T-helper 1 cell treated with Interleukin-12 subunit alpha and Interleukin-12 subunit beta and Interleukin-4 antibody, amounts not matched to agents 30 ng/mL and 1 ng/mL, for 36 hours (primary cell): ENCODE data around the gene HS3ST2. TPM values are rescaled to one million over a fixed set of nuclear protein-coding genes. Genes with fewer than 3 reads are reported as not detected.

Experiments
- intact Hi-C: fragments of 100-400 bp; cut with micrococcal nuclease; formaldehyde crosslinking; loops from one replicate; pipeline ENCODE4 v1.15.1; 2024
- total RNA-seq: library from RNA; stranded (reverse); gene quantifications from 2 replicates; pipeline ENCODE4 v1.2.3, GENCODE V29; 2022

HS3ST2 gene
- total RNA-seq = not detected in 2 replicates

GRCh38 chr16:22813948-22814710, at the start of gene HS3ST2:
TSS of gene HS3ST2 (plus strand) at chr16:22814162. CDS start at chr16:22814611, 449 bp downstream.
- intact Hi-C loops = no loop called here

- intact Hi-C loops = no loop called here
These were observed 49.2 kb upstream of the HS3ST2 start for GRCh38 chr16:22764662-22765327.

DNA sequence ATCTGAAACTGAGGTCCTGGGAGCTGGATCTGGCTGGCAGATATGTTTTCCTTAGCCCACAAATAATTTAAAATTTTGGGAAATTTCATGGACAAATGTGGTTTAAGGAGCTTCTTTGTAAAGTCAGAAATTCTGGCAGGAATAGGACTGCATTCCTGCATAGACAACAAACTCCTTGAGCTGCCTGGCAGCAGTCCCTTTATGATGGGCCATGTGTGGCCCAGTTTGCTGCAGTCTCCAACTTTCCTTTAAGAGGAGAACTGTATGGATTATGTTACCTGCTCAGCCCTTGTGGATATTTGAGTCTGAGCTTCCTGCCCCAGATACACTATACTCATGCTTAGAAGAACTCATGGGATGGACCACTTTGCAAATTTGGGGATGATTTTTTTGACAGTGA, 48.5 kb upstream of the HS3ST2 start:
- intact Hi-C loops = no loop called here

- intact Hi-C loops = no loop called here
These were observed 43.1 kb upstream of the HS3ST2 start for GRCh38 chr16:22770866-22771265.

- intact Hi-C loops = no loop called here
These were observed 42.4 kb upstream of the HS3ST2 start for GRCh38 chr16:22771551-22771950.

DNA sequence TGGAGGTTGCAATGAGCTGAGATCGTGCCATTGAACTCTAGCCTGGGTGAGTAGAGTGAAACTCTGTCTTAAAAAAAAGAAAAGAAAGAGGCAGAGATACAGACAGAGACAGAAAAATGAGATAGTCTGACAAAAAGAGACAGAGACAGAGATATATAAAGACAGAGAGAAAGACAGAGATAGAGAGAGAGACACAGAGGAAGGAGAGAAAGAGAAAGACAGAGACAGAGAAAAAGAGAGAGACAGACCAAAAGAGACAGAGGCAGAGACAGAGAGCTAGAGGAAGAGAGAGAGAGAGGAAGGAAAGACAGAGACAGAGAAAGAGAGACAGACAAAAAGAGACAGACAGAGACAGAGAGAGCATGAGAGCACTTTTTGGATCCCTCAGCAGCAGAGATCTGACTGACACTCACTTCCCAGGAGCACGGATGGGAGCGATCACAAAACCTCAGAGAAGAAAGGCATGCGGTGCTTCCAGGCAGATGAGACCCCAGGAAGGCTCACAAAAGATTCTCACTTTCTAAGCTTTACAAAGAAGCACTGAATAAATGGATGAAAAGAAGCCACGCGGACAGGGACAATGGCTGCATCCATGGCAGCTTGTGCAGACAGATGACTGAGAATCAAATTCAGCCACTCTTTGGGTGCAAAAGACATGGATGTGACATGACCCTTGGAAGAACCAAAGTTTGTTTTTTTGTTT, 38.6 kb upstream of the HS3ST2 start:
- intact Hi-C loops = no loop called here

GRCh38 chr16:22781480-22781879, 32.5 kb upstream of the HS3ST2 start:
- intact Hi-C loops = no loop called here

GRCh38 chr16:22782314-22782713, 31.6 kb upstream of the HS3ST2 start:
- intact Hi-C loops = no loop called here

DNA sequence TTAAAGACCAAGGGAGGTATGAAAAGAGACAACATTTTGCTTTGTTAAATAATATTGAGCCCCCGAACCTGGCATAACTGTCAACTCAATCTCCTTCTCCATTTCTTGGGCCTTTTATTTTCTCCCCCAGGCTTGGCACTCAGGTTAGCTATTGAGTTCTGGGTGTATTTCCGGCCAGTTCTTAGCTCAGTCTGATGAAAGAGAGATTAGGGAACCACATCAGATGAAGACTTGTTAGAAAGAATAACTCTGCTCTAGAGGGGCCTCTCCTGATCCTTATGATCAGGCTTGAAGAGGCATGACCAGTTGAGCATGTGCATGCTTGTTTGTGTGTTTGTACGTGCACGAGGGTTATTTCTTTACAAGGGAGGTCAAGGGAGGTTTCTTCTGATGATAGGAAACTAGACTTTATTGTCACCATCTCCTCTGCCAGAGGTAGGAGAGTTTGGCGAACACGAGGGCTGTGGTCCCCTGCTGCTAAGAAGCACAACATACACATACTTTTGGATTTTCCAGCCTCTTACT, 29.2 kb upstream of the HS3ST2 start:
- intact Hi-C loops = no loop called here

DNA sequence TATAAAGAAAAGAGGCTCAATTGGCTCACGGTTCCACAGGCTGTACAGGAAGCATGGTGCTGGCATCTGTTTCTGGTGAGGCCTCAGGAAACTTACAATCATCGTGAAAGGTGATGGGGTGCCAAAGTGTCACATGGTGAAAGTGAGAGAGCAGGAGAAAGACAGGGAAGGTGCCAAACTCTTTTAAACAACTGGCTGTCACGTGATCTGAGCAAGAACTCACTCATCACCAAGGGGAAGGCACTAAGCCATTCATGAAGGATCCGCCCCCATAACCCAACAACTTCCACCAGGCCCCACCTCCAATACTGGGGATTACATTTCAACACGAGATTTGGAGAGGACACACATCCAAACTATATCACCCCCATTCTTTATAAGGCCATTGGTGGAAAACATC, 28.4 kb upstream of the HS3ST2 start:
- intact Hi-C loops = no loop called here

GRCh38 chr16:22786284-22786683, 27.7 kb upstream of the HS3ST2 start:
- intact Hi-C loops = no loop called here

GRCh38 chr16:22786691-22787090, 27.3 kb upstream of the HS3ST2 start:
- intact Hi-C loops = no loop called here

- intact Hi-C loops = no loop called here
These were observed 26.3 kb upstream of the HS3ST2 start for GRCh38 chr16:22787466-22788192.

DNA sequence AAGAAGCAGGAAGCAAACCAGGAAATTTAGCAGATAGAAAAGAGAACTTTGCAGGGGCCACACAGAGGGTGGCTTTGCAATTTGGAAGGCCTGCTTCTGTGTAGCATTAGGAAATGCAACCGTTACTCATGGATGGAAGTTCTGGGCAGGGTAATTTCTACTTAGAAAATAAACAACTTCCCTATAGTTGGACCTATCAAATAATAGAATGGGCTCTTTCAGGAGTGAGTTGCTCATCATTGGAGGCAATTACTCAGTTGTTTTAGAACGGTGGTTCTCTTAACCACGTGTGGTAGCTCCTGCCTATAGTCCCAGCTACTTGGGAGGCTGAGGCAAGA, 25.8 kb upstream of the HS3ST2 start:
- intact Hi-C loops = no loop called here

DNA sequence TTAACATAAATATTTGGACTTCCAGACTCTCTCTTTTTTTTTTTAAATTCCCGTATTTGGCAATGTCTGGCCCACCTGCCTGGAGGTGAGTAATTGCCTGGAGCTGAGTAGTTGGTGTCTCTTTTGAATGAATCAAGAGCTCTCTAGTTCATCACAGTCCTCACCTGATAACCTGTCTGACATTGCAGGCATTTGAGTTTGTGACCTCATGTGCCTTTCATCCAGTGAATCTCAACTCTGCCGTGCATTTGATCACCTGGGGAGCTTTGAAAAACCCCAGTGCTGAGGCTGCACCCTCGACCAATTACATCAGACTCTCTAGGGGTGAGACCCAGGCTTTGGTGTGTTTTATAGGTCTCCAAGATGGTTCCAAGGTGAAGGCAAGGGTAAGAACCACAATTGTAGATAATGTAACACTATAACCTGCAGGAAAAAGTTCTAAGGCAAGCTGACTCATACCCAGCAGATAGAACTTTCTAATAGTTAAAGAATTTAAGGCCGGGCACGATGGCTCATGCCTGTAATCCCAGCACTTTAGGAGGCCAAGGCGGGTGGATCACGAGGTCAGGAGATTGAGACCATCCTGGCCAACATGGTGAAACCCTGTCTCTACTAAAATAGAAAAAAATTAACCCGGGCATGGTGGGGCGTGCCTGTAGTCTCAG, 24.5 kb upstream of the HS3ST2 start:
- intact Hi-C loops = no loop called here

DNA sequence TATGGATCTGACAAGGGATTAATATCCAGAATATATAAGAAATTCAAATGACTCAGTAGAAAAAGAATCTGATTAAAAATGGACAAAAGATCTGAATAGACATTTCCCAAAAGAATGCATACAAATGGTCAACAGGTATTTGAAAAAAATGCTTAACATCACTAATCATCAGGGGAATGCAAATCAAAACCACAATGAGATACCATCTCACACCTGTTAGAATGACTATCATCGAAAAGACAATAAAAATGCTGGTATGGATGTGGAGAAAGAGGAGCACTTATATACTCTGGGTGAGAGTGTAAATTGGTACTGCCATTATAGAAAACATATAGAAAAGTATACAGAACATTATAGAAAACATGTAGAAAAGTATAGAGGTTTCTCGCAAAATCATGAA, 16.4 kb upstream of the HS3ST2 start:
- intact Hi-C loops = no loop called here

- intact Hi-C loops = no loop called here
These were observed 14.8 kb upstream of the HS3ST2 start for GRCh38 chr16:22799113-22799512.

DNA sequence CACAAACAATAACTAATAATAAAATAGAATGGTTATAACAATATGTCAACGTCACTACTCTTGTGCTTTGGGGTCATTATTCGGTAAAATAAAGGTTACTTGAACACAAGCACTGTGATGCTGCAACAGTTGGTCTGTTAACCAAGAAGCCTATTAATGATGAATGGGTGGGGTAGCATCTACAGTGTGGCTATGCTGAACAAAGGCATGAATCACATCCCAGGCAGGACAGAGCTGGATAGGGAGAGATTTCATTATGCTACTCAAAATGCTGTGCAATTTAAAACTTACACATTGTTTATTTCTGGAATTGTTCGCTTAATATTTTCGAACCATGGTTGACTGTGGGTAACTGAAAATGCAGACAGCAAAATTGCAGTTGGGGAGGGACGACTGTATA, 9.1 kb upstream of the HS3ST2 start:
- intact Hi-C loops = no loop called here

GRCh38 chr16:22805326-22805725, 8.6 kb upstream of the HS3ST2 start:
- intact Hi-C loops = no loop called here

- intact Hi-C loops = no loop called here
These were observed 7.2 kb upstream of the HS3ST2 start for GRCh38 chr16:22806811-22807210.

- intact Hi-C loops = no loop called here
These were observed 3.7 kb upstream of the HS3ST2 start for GRCh38 chr16:22810226-22810625.
